GM04504 (cell line): ENCODE data around the gene CACHD1.
"Not testable (repeated sequence)": the region's sequence is repeated elsewhere in the genome, so short reads cannot be mapped to it uniquely, and the experiment has no call there.

ENCODE experiments used
- DNase-seq: peaks from one replicate; pipeline ENCODE4 v3.0.0-alpha.2; 2012; ENCODE audit warnings: low read depth

CACHD1 gene

DNA sequence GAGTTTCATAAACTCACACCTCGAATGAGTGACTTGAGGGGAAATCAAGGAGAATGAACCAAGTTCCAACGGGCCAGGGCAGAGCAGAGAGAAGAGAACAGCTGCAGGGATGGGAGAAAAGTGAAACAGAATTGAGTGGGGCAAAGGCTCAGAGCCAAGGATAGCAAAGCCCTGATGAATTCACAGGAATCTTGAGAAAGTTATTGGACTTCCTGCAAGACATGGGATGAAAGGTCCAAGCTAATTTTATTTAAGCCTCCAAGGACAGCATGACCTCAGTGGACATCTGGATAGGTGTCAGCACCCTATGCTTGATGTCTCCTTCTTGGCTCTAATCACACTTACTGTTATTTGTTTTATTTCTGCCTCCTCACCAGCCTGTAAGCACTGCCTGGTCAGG is 232.0 kb downstream of the CACHD1 start:
- no peak for DNase-seq

DNA sequence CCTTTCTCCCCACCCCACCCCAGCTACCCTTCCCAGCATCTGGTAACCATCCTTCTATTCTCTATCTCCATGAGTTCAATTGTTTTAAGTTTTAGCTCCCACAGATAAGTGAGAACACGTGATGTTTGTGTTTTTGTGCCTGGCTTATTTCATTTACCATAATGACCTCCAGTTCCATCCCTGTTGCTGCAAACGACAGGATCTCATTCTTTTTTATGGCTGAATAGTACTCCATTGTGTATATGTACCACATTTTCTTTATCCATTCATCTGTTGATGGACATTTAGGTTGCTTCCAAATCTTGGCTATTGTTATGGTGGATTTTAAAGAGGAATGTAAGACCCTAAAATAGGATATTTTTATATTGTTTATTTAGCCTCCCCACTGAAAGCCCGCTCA is 232.7 kb downstream of the CACHD1 start:
- not testable (repeated sequence) for DNase-seq

DNA sequence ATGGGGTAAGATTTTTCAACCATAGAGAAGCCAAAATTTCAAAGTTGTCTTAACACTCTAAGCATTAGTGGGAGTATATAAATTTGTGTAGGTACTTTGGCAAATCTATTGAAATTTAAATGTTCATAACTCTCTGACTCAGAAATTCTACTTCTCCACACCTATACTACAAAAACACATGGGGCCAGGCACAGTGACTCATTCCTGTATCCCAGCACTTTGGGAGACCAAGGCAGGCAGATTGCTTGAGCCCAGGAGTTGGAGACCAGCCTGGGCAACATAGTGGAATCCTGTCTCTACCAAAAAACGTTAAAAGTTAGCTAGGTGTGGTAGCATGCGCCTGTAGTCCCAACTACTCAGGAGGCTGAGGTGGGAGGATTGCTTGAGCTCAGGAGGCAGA is 233.7 kb downstream of the CACHD1 start:
- no peak for DNase-seq

DNA sequence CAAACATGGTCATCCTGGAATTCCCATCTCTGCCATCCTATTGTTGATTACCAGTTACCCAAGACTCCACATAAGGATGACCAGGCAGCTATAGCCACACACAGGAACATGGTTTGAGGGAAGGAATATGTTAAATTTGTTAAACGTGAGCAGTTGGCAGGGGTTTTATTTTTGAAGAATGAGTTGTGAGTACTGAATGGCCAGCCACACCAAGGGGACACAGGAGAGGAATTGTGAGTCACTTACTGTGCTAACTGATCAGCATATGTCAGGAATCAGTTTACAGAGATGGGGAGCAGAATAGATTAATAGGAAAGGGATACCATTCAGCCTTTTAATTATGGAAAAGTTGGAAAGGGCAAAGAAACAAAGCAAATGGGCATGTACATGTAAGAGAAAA is 235.7 kb downstream of the CACHD1 start:
- no peak for DNase-seq

DNA sequence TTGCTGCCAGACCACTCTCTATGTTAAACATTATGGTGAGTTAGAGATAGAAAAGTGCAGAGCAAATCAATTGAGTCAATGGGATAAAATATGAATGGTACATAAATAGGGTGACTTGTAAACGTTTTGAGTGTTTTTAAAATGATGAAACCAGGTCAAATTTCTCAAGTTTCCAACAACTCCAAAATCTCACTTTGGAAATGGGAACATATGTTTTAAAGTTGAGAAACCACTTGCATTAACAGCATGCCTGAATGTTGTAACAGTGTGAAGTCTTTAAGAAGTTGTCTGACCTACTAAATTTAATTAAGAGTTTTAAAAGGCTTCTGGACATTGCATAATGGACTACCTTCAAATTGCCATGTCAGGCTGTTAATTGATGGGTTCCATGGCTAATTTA is 241.3 kb downstream of the CACHD1 start:
- no peak for DNase-seq

DNA sequence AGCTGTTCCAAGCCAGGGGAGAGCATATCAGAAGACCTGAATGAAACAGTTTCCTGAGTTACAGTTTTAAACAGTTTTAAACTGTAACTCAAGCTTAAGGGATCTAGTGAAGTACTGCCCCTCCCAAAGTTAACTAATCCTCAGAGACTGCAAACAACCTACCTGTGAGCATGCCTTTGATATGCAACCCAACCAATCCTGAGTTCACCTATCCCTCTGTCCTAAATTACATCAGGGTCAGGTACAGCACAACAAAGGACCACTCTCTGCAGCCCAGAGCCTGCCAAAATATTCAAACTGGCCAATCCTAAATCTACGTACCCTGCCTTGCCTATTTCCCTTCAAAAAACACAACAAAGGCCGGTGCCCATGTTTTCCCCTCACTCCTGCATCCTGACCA is 242.1 kb downstream of the CACHD1 start:
- no peak for DNase-seq

DNA sequence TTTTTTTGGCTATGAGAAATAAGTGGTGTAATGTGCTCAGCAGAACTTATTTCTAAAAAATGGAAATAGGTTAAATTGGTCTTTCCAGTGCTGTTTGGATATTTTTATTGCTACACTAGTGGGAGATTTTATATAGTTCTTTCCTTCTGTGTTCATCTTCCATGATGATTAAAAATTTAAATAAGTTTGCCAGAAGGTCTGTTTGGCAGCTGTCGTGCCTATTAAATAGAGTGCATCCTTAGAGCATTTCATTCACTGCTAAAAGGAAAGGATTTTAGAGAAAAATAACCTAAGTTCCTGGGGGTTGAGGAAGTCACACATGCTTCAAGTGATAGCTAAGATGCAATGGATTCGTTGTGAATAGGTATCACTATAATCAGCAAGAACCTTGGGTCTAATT is 245.3 kb downstream of the CACHD1 start:
- DNase-seq, result no peak

DNA sequence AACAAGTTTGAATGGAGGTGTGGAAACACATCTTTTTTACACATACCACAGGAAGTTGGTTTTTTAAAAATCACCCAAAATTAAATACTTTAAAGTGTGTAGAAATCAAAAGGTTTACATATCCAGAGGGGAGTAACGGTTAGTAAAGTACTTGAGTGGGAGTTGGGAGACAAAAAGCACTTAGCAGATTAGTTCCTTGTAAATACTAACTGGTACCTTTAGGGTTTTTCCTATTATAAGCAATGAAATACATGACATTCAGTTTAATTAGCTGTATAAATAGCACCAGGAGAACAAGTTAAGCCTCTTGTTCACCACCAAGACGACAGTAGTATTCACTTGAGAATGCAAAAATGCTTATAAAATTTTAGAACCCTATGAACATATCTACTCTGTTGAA is 251.2 kb downstream of the CACHD1 start:
- DNase-seq, result no peak

DNA sequence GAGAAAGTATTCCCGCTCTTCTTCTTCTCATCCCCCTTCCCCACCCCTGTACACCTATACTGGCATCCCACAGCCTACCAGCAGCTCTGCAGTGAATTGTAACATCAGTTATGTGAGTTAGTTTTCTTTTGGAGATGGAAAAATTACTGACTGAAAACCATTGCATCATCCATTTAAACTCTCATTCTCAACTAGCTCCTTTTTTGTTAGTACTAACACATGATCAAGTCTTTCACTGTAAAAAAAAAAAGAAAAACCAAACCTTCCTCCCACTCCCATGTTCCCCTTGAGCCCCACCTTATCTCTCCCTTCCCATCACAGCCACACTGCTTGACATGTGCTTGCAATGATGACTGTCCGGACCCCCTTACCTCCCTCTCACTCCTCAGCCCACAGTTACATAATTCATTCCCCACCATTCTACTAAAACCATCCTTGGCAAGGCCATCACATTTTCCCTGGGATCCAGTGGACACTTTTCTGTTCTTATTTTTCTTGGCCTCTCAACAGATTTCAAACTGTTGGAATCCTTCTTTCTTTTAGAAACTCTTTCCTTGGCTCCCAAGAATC is 251.7 kb downstream of the CACHD1 start:
- DNase-seq, result no peak

DNA sequence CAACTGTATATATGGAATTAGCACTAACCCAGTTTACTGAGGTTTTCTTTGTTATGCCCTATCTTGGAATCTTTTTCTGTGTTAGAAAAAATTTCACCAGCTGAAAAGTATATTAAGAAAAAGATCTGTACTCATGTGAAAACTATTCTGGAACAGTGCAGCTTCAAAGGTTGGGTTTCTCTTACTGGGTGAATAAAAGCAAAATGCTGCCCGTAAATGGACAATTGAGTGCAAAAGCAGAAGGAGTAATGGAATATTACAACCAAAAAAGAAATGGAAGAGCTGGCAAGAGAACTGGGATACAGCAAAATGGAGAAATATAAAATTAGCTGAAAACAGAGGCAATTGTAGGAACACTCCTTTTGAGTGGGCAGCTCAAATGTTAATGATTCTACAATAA is 257.9 kb downstream of the CACHD1 start:
- DNase-seq, result no peak

DNA sequence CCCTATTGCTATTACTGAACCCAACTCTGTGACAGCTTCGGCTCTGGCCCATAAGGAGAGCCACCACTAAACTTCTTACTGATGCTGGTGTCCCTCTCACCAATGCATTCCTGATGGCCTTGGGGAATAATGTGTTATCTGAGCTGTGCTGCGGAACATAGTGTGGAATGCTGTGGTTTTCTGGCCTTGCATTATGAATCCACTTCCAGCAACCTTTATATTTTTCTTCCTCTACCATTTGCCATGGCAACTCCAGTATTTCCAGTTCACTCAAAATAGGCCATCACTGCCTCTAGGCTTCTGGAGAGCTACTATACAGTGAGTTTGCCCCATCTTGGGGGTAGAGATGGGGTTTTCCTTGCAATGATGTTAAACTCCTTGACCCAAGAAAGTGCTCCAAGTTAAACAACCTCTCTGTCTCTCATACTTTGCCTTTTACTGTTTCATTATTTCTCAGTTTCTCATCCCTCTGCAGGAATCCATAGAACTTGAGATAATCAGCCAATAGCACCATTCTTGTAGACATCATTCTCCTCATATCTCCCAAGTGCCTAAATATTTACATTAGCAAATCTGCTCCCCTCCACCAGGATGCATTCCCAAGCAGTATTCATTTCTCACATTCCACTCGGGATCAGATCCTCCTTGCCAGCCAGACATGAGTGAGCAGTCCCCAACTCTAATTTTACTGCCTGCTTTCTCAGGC is 263.8 kb downstream of the CACHD1 start:
- DNase-seq, result no peak

DNA sequence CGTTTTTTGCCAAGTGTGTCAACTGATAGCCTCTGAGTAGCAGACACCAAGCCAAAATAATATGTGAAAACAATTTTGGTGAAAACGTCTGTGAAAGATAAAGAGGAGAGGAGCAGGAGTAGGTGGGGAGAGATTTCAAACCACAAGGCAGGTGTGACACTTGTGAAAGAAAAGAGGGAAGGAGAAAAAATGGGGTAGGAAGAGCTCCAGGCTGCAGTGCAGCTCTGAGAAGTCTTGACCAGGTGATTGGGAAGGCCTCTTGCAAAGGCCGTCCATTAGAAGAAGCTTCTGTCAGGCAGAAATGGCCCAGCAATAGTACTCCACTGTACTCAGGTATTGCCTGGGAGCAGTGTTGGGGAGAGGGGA is 264.3 kb downstream of the CACHD1 start:
- no peak for DNase-seq

DNA sequence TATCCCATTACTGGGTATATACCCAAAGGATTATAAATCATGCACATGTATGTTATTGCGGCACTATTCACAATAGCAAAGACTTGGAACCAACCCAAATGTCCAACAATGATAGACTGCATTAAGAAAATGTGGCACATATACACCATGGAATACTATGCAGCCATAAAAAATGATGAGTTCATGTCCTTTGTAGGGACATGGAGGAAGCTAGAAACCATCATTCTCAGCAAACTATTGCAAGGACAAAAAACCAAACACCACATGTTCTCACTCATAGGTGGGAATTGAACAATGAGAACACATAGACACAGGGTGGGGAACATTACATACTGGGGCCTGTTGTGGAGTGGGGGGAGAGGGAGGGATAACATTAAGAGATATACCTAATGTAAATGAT is 270.8 kb downstream of the CACHD1 start:
- not testable (repeated sequence) for DNase-seq
